H1 (cell line): Measurements from ENCODE around the gene ZBED4. TPM values are rescaled to one million over a fixed set of nuclear protein-coding genes. Genes with fewer than 3 reads are reported as not detected.

Experiments
- NRF1 ChIP-seq: IDR thresholded peaks from 2 replicates; pipeline ENCODE4 v1.6.1; 2011; ENCODE audit warnings: mild to moderate bottlenecking, low read depth, low read length, improper control_type of control experiment
- PHF8 ChIP-seq: fragments of 200-600 bp; sonication (generic); conservative IDR thresholded peaks from 2 replicates; pipeline ENCODE4 v1.7.1; 2012; ENCODE audit warnings: low read depth, mild to moderate bottlenecking, inconsistent platforms, low read length, moderate library complexity
- polyA plus RNA-seq, 7 experiments: library from polyadenylated mRNA; depleted of rRNA in 3 of 7; stranded (reverse) in 5 of 7; unstranded in 2 of 7; fragments of >200 nt in 5 of 7; fragments of 200-250 nt in 2 of 7; gene quantifications; 1 replicate in 5 of 7; 2 replicates in 1 of 7; 4 replicates in 1 of 7; pipeline versions ENCODE4 v1.2.1 to v1.2.3, GENCODE V29; 2011 to 2013; ENCODE audit warnings: missing spikeins in 2 of 7, mixed read lengths in 2 of 7
- total RNA-seq: library from RNA; stranded (reverse); fragmentation: NEBNext Ultra II Directional; extraction: Animal tissue kit (Norgen Biotek cat#: 25700); gene quantifications from 2 replicates; pipeline ENCODE4 v1.2.1, GENCODE V29; 2021

Gene ZBED4
- total and polyA plus RNA-seq, 2 of the 8 experiments (the other 6 are each of a cell fraction or from before 2014, with no cell fraction given): 11.0 to 28.3 TPM

DNA sequence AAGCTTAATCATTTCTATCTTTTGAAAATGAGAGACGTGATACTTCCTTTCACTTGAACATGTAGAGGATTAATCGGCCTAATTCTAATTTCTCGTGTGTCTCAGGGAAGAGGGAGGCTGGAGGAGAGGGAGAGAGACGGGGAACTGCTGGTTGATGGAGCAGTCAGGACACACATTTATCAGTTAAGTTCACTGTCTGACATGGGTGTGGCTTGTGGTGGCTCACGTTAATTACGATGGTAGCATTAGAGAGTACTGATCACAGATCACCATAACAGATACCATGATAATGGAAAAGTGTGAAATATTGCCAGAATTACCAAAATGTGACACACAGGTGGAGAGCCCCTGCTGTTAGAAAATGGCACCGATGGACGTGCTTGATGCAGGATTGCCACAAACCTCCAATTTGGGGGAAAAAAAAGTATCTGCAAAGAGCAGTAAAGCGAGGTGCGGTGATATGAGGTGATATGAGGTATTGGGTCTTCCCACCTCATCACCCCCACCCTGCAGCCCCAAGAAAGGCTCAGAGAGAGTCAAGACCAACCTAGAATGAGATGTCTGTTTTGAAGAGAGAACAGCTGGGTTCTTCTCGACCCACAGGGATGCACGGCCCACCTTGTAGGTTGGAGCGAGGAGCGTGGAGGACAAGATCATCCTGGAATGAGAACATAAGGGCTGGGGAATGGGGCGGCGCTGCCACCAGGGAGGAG, 19.7 kb downstream of the ZBED4 start (continued):
- TF ChIP-seq PHF8 (no peak), NRF1 (no peak)
